Left ventricle myocardium superior (tissue), 1 donor: ENCODE data around the gene FTCD. TPM values are rescaled to one million over a fixed set of nuclear protein-coding genes. Genes with fewer than 3 reads are reported as not detected.
"Not testable (repeated sequence)": the region's sequence is repeated elsewhere in the genome, so short reads cannot be mapped to it uniquely, and the experiment has no call there.

Experiments
- ATAC-seq: fragments of 200-7000 bp; cut with Tn5 transposase; one replicate; pipeline ENCODE4 v1.9.1; 2020; ENCODE audit warnings: mild to moderate bottlenecking, moderate library complexity
- DNase-seq: peaks from one replicate; pipeline ENCODE4 v3.0.0-alpha.2; 2020
- intact Hi-C: fragments of 100-400 bp; cut with micrococcal nuclease; formaldehyde crosslinking; loops from one replicate; pipeline ENCODE4 v1.11.0; 2022
- total RNA-seq: library from RNA; stranded (reverse); fragmentation: NEBNext Ultra II Directional; extraction: Animal tissue kit (Norgen Biotek cat#: 25700); gene quantifications from one replicate; pipeline ENCODE4 v1.2.1, GENCODE V29; 2021
- donor health status: DM: no; HTN: yes; CAD: no; lungs with severe emphysema.

The FTCD gene
- total RNA-seq, 1 donor from 2014 or later: 1.5 TPM

- peak; percentile 24 for DNase-seq
- ATAC-seq: no peak
- intact Hi-C loops: no loop called here
Measured at GRCh38 chr21:46118316-46119143, 36.8 kb downstream of the FTCD start.

DNA sequence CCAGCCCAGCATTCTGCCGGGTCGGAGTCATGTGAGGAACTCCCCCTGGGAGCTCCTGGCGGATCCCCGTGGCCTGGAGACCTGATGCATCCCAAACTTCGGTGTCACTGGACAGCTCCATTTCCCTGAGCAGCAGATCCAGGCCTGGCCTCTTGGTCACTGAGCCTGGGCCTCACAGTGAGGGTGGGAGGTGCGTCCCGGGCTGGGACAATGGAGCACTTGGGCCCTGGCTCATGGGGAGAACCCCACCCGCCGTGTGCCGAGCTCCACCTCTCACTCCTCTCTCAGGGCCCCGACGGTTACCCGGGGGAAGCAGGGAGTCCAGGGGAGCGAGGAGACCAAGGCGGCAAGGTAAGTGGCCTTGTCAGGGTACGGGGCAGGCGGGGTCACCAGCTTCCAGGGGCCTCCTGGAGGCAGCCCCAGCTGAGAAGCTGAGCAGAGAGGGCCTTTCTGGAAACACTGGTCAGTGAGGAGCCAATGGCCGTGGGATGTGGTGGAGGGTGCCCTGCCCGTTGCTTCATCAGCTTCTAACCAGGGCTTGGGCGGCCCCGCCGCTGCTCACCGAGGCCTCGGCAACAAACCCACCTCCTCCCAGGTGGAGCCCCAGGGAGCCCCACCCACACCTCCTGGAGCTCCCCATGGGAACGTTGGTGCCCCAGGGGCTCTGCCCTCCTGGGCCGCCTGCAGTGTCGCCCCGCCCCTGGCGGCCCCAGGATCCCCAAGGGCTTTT is 37.6 kb downstream of the FTCD start:
- DNase-seq: peak; percentile 25
- no peak for ATAC-seq
- intact Hi-C loops: no loop called here

DNA sequence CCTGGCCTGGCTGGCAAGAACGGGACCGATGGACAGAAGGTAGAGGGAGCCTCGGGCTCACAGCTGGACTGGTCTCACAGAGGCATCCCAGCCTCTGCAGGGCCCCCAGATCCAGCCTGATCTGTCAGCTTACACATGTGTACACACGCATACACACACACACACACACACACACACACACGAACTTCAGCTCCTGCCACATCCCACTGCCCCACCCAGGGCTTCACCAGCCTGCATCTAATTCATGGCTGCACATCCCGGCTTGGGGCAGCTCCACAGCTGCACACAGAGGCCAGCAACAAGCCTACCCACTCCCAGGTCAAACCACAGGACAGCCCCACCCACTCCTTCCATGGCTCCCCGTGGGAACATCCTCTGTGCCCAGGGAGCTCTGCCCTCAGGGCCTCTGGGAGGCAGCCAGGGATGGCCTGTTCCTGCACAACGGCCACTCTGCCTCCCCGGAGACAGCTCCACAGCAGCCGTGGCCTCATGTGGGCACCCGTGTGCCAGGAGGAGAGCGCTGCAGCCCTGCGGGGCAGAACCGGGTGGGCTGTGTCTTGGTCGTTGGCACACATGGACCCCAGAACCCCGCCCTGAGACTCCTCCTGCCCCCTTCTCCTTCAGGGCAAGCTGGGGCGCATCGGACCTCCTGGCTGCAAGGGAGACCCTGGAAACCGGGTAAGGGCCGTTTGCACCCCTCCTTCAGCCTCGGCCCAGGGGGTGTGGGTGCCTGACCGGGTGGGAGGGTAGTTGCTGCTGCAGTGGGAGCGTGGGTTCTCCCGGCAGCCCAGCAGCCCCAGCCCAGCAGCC is 38.4 kb downstream of the FTCD start:
- peak; percentile 23 for DNase-seq
- ATAC-seq: no peak
- intact Hi-C loops: no loop called here

GRCh38 chr21:46116189-46116775 is 39.1 kb downstream of the FTCD start:
- intact Hi-C loops: no loop called here
- peak; percentile 32 for DNase-seq
- no peak for ATAC-seq

DNA sequence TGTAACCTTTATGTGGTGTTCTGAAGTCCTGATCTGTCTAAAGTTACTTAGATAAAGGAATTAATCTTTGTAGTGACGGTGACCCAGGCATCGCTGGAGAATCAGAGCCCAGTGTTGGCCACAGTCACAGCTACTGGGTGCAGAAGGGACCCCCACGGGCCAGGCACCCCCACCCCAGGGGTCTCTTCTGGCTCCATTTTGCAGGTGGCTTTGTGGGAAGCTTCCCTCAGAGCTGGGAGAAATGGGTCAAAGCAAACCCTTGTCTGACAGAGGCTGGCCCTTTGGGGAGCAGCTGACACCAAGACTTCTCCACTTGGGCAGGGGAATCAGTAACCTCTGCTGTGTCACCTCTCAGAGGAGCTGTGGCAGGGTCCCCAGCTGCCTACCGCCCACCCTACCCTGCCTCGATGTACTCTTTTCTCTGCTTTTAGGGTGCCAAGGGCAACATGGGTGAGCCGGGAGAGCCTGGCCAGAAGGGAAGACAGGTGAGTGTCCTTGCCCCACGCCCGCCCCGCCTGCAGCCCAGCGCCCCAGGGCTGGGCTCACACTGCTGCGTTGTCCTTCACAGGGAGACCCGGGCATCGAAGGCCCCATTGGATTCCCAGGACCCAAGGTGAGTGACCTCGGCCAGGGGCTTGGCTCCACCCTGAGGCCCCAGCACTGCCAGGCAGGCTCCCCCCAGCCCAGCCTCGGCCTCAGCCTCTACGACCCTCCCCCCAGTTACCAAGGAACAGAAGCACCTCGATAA is 39.8 kb downstream of the FTCD start:
- intact Hi-C loops: no loop called here
- no peak for DNase-seq
- ATAC-seq: no peak

GRCh38 chr21:46114963-46115362 is 40.4 kb downstream of the FTCD start:
- intact Hi-C loops: no loop called here
- peak; percentile 33 for DNase-seq

DNA sequence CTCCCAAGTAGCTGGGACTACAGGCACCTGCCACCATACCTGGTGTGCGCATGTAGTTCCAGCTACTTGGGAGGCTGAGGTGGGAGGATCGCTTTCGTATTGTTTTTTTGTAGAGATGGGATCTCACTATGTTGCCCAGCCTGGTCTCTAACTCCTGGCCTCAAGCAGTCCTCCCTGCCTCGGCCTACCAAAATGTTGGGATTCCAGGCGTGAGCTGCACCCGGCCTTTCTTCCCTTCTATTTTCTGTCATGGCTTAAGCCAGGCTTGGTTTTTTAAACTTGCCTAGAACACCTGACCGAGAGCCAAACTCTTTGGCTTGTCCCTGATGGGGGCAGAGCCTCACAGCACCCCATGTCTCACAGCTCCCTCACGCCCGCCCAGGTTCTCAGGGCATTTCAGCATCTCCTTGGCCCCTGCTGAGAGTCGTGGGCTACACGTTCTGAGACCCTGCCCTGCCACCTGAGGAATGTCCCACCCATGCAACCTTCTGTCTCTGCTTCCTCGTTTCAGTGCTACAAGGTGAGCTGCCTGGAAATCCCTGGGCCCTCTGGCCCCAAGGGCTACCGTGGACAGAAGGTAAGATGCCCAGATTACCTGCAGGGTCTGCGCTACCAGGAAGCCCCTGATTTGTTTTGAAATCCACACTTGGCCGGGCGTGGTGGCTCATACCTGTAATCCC is 41.7 kb downstream of the FTCD start:
- DNase-seq: no peak
- ATAC-seq: no peak
- intact Hi-C loops: no loop called here

More at GRCh38 chr21:46114963-46115362, 40.4 kb downstream of the FTCD start:
- no peak for ATAC-seq

GRCh38 chr21:46112725-46113215 is 42.6 kb downstream of the FTCD start:
- DNase-seq: no peak
- intact Hi-C loops: no loop called here
- ATAC-seq: no peak

- intact Hi-C loops: no loop called here
- DNase-seq (peak; percentile 33), ATAC-seq (no peak)
Measured at GRCh38 chr21:46111857-46112724, 43.3 kb downstream of the FTCD start.

DNA sequence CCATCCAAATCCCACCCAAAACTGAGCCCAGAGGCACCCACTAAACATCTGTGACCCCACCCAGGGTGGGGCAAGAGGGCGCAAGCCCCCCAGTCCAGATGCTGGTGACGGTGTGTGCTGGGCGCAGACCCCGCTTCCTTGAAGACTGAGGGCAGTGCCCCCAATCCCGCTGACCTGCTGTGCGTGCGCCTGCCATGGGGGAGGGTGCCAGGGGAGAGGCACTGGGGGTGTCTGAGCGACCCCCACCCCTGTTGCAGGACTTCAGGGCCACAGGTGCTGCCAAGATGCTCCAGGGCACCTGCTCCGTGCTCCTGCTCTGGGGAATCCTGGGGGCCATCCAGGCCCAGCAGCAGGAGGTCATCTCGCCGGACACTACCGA is 44.2 kb downstream of the FTCD start:
- ATAC-seq (no peak), DNase-seq (no peak)
- intact Hi-C loops: no loop called here

GRCh38 chr21:46110499-46111192 is 44.7 kb downstream of the FTCD start:
- intact Hi-C loops: no loop called here
- peak; percentile 92 for ATAC-seq

DNA sequence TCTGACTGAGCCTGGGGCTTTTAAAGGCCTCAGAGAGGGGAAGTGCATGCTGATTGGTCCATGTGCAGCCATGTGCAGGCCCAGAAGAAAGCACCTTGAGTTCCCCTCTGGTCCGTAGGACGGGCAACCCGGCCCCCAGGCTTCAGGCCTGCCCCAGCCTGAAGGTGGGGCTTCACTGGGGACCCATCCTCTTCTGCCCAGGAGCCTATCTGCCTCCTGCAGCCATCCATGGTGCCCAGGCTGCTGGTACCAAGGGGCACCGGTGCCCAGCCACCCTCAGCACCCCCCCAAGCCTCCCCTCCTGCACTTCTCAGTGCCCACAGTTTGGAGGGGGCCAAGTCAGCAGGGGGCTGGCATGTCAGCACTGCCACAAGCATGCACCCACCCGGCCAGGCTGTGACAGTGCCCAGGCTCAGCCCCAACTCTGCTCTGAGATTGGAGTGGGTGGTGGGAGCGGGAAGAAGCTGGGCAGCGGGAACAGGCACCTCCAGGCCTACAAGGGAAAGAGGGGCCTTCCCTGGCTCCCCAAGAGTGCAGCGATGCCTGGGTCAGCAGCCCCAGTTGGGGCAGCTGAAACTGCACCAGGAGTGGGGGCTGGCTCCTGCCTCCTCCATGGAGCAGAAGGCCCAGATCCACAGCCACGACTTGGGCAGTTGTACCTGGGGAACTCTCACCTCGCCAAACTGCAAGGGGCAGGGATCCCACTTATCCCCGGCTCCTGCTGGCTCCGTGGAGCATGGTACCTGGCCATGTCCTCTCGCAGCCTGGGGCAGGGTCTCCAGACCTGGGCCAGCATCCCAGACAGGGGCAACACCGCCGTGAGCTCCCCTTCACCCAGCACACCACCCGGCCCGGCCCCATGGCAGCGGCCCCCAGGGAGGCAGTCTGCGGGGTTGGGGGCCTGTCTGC is 45.8 kb downstream of the FTCD start:
- ATAC-seq: peak; percentile 34

More at GRCh38 chr21:46110499-46111192, 44.7 kb downstream of the FTCD start:
- peak; percentile 87 for DNase-seq

GRCh38 chr21:46108827-46109312 is 46.5 kb downstream of the FTCD start:
- intact Hi-C loops: loop anchor here (10.0 kb wide), 1 partner anchor 134 kb away; no protein-coding TSS in a partner anchor
- ATAC-seq (no peak), DNase-seq (no peak)

More for the DNA sequence above, 45.8 kb downstream of the FTCD start:
- intact Hi-C loops: loop anchor here (10.0 kb wide), 1 partner anchor 135 kb away; no protein-coding TSS in a partner anchor
- peak; percentile 55 for DNase-seq

DNA sequence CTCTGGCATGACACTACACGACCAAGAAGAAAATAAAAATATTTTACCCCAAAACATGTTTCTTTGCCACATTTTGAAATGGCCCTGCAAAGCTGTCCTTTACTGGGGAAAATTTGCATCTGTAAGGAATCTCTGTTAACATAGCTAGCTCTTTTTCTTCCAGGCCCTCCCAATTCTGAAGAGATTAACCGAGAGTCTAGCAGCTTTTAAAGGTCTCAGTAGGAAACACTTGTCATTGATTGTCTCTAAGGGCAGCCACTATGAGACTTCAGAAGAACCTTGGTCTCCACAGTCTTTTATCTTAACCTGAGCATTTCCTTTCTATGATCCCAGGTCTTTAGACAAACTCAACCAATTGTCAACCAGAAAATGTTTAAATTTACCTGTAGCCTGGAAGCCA is 48.0 kb downstream of the FTCD start:
- intact Hi-C loops: loop anchor here (10.0 kb wide), 1 partner anchor 133 kb away; no protein-coding TSS in a partner anchor
- not testable (repeated sequence) for ATAC-seq, DNase-seq

DNA sequence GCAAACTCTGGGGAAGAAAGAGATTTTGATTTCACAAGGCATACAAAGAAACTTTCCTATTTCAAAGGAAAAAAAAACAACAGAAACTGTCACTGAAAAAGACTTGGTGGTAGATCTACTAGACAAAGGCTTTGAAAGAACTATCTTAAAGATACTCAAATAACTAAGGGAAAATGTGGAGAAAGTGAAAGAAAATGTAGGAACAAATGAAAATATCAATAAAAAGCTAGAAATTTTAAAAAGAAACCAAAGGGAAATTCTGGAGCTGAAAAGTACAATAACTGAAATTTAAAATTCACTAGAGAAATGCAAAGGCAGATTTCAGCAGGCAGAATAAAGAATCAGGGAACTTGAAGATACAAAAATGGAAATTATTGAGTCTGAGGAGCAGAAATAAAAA is 51.3 kb downstream of the FTCD start:
- DNase-seq: no peak
- no peak for ATAC-seq
- intact Hi-C loops: loop anchor here (10.0 kb wide), 1 partner anchor 129 kb away; no protein-coding TSS in a partner anchor
